Esophagus muscularis mucosa (tissue), 4 donors: ENCODE measurements around the gene ZBED4.

Experiments
- CTCF ChIP-seq, 3 experiments: fragments of 200-600 bp in 2 of 3; fragments of 450-650 bp in 1 of 3; sonication (generic) in 2 of 3; IDR thresholded peaks; one replicate each; pipeline ENCODE4 v1.5.1; 2017 to 2019; ENCODE audit warnings: antibody characterized with exemption in 3 of 3, mild to moderate bottlenecking in 2 of 3, moderate library complexity in 1 of 3
- EP300 ChIP-seq: sonication (generic); formaldehyde crosslinking; IDR thresholded peaks from one replicate; pipeline ENCODE4 v1.6.1; 2017; ENCODE audit warnings: antibody characterized with exemption
- POLR2A ChIP-seq: fragments of 450-650 bp; IDR thresholded peaks from one replicate; pipeline ENCODE4 v1.6.1; 2017; ENCODE audit warnings: antibody characterized with exemption, moderate library complexity, mild to moderate bottlenecking, low read depth

- TF ChIP-seq CTCF (IDR thresholded peaks at IDR 0.05), result no peak
- TF ChIP-seq POLR2A, result no peak
- TF ChIP-seq EP300, result no peak
Measured at GRCh38 chr22:49850021-49850911, 3.4 kb upstream of the ZBED4 start.
